Dendritic cell treated with granulocyte-macrophage colony-stimulating factor and Interleukin-4, amounts not matched to agents 40 ng/mL and 50 ng/mL, for 4 days (primary cell): ENCODE measurements around the gene FOXN3.
"Not testable (repeated sequence)": the region's sequence is repeated elsewhere in the genome, so short reads cannot be mapped to it uniquely, and the experiment has no call there.

ENCODE experiments used
- H3K27ac Mint-ChIP-seq: one replicate; pipeline ENCODE4 v1.8.0; 2022; ENCODE audit warnings: mild to moderate bottlenecking, mixed read lengths
- H3K27me3 Mint-ChIP-seq: one replicate; pipeline ENCODE4 v1.8.0; 2022; ENCODE audit warnings: mild to moderate bottlenecking, mixed read lengths
- H3K36me3 Mint-ChIP-seq: one replicate; pipeline ENCODE4 v1.8.0; 2022; ENCODE audit warnings: low read depth, mixed read lengths
- H3K4me1 Mint-ChIP-seq: one replicate; pipeline ENCODE4 v1.8.0; 2022; ENCODE audit warnings: low read depth, mixed read lengths
- H3K4me3 Mint-ChIP-seq: one replicate; pipeline ENCODE4 v1.8.0; 2022; ENCODE audit warnings: mild to moderate bottlenecking, moderate library complexity, mixed read lengths
- H3K9me3 Mint-ChIP-seq: one replicate; pipeline ENCODE4 v1.8.0; 2022; ENCODE audit warnings: mixed read lengths
- intact Hi-C: fragments of 100-400 bp; cut with micrococcal nuclease; formaldehyde crosslinking; loops from one replicate; pipeline ENCODE4 v1.15.0; 2022

Gene FOXN3

DNA sequence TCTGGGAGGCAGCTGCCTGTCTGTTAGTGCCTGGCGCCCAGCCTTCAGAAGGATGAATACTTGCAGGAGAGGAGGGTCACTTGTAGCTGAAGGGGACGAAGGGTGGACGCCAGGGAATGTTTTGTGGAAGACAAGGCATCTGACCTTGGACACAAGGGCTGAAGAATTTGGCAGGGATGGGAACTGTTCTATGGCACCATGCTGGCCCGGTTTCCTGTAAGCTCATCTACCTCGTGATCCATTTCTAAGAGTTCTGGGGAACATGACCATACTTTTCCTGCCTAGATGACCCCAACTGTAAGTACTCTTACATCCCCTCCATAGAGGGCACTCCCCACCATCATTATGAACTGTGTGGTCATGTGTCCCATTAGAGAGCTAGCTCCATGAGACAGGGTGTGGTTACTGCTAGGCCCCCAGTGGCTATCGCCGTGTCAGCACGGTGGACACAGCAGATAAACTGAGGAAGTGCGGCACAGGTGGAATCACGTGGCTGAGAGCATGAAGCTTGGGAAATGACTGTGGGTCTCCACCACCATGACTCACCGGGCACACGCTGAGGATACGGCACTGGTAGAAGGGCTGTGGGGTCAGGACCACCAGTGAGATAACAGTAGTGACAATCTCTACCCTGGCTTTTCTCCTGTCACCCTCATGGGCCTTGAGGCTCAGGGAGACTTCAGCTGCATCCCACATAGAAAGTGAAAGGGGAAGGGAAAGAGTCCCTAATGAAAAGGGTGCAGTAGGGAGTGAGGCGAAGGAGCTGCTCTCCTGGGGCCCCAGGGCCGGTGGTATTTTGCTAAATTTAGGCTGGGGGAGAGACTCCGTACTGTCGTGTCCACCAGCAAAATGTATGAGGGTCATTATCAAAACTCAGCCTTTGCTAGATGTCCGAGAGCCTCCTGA, 252.6 kb downstream of the FOXN3 start:
- peaks cover 8% of the 10 kb centered on the region for H3K9me3 Mint-ChIP-seq
- peaks cover 57% of the 10 kb centered on the region for H3K4me1 Mint-ChIP-seq
- peak overlapping the region; percentile 84 for H3K27ac Mint-ChIP-seq
- peaks cover 74% of the 10 kb centered on the region for H3K36me3 Mint-ChIP-seq
- intact Hi-C loops: no loop called here
- H3K4me3 Mint-ChIP-seq: peak overlapping the region; percentile 63
- H3K27me3 Mint-ChIP-seq: no peaks in the 10 kb centered on the region

DNA sequence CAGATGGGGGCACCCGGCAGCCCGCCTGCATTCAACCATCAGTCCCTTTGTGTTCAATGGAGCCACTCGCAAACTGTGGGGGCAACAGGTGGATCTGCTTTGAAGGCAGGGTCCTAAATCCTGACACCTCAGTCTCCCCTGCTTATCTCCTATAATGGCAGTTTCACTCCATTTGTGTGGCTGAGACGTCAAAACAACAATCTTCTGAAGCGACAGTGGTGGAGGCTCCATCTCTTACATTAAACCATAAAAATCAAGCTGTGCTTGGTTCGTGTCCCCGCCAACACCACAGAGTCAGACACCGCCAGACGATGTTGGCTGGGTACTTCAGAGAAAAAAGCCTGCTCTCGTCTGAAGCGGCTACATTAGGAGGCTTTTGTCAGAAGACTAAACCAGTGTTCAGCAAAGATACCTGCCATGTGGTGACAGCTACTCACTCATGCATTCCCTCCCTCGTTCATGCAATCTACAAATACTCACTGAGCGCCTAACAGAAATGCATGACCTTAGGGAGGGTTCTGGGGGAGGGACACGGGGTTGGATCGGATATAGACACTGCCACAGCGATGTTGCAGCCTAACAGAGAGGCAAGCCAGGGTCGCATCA, 253.9 kb downstream of the FOXN3 start:
- H3K4me1 Mint-ChIP-seq: peaks cover 47% of the 10 kb centered on the region
- no peak overlapping the region for H3K27ac Mint-ChIP-seq
- H3K4me3 Mint-ChIP-seq: no peak overlapping the region
- peaks cover 74% of the 10 kb centered on the region for H3K36me3 Mint-ChIP-seq
- intact Hi-C loops: no loop called here
- H3K27me3 Mint-ChIP-seq: no peaks in the 10 kb centered on the region
- H3K9me3 Mint-ChIP-seq: no peaks in the 10 kb centered on the region

GRCh38 chr14:89162586-89162985, 254.4 kb downstream of the FOXN3 start:
- peaks cover 42% of the 10 kb centered on the region for H3K4me1 Mint-ChIP-seq
- H3K27ac Mint-ChIP-seq: no peak overlapping the region
- intact Hi-C loops: no loop called here
- no peaks in the 10 kb centered on the region for H3K27me3 Mint-ChIP-seq
- H3K36me3 Mint-ChIP-seq: peaks cover 74% of the 10 kb centered on the region
- H3K9me3 Mint-ChIP-seq: no peaks in the 10 kb centered on the region
- no peak overlapping the region for H3K4me3 Mint-ChIP-seq

DNA sequence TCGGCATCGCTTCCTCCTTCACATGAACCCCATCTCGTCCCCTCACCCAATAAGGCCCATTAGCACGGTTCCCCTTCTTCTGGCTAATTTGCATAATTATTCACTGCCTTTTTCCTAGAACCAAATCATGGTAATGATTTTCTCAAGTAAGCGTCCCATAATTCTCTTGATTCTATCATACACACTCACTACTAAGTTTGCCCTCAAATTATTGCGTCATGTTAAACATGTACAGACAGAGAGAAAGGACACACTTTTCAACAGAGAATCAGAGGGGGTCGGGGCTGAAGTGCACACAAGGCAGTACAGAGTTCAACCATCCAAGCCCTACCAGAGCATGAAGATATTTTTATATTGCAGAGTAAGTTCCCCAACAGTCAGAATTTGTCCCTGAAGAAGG, 256.6 kb downstream of the FOXN3 start:
- Mint-ChIP-seq H3K27me3 (no peaks in the 10 kb centered on the region), H3K4me1 (peaks cover 34% of the 10 kb centered on the region), H3K36me3 (peaks cover 80% of the 10 kb centered on the region), H3K27ac (no peak overlapping the region), H3K9me3 (no peaks in the 10 kb centered on the region), H3K4me3 (no peak overlapping the region)
- intact Hi-C loops: no loop called here

GRCh38 chr14:89158701-89159100, 258.3 kb downstream of the FOXN3 start:
- Mint-ChIP-seq H3K27ac (no peak overlapping the region), H3K4me1 (peaks cover 18% of the 10 kb centered on the region), H3K9me3 (no peaks in the 10 kb centered on the region), H3K4me3 (no peak overlapping the region), H3K36me3 (peaks cover 82% of the 10 kb centered on the region), H3K27me3 (no peaks in the 10 kb centered on the region)
- intact Hi-C loops: no loop called here

- Mint-ChIP-seq H3K4me1 (peaks cover 18% of the 10 kb centered on the region), H3K36me3 (peaks cover 78% of the 10 kb centered on the region)
- H3K4me3 Mint-ChIP-seq, intact Hi-C loops, H3K9me3 Mint-ChIP-seq, H3K27me3 Mint-ChIP-seq, H3K27ac Mint-ChIP-seq: not testable (repeated sequence)
Measured at GRCh38 chr14:89158104-89158503, 258.9 kb downstream of the FOXN3 start.

- H3K9me3 Mint-ChIP-seq: peaks cover 21% of the 10 kb centered on the region
- peaks cover 1% of the 10 kb centered on the region for H3K27me3 Mint-ChIP-seq
- peaks cover 8% of the 10 kb centered on the region for H3K4me1 Mint-ChIP-seq
- H3K36me3 Mint-ChIP-seq: peaks cover 59% of the 10 kb centered on the region
- no peak overlapping the region for H3K27ac Mint-ChIP-seq
- intact Hi-C loops: no loop called here
- H3K4me3 Mint-ChIP-seq: no peak overlapping the region
Measured at GRCh38 chr14:89155491-89155890, 261.5 kb downstream of the FOXN3 start.

DNA sequence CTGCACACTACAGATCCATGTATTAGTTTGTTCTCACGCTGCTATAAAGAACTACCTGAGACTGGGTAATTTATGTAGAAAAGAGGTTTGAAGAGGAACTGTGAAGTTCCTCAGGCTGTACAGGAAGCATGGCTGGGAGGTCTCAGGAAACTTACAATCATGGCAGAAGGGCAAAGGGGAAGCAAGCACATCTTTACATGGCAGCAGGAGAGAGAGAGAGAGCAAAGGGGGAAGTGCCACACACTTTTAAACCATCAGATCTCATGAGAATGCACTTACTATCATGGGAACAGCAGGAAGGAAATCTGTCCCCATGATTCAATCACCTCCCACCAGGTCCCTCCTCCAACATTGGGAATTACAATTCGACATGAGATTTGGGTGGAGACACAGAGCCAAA, 265.3 kb downstream of the FOXN3 start:
- H3K27ac Mint-ChIP-seq, H3K4me1 Mint-ChIP-seq, intact Hi-C loops, H3K27me3 Mint-ChIP-seq, H3K4me3 Mint-ChIP-seq: not testable (repeated sequence)
- Mint-ChIP-seq H3K36me3 (peaks cover 31% of the 10 kb centered on the region), H3K9me3 (peaks cover 21% of the 10 kb centered on the region)

- peaks cover 3% of the 10 kb centered on the region for H3K27me3 Mint-ChIP-seq
- no peak overlapping the region for H3K4me3 Mint-ChIP-seq
- no peaks in the 10 kb centered on the region for H3K4me1 Mint-ChIP-seq
- intact Hi-C loops: no loop called here
- H3K27ac Mint-ChIP-seq: no peak overlapping the region
- H3K36me3 Mint-ChIP-seq: no peaks in the 10 kb centered on the region
- H3K9me3 Mint-ChIP-seq: peaks cover under 1% of the 10 kb centered on the region
Measured at GRCh38 chr14:89146274-89146673, 270.8 kb downstream of the FOXN3 start.

- Mint-ChIP-seq H3K27ac (no peak overlapping the region), H3K27me3 (peaks cover 4% of the 10 kb centered on the region), H3K9me3 (no peaks in the 10 kb centered on the region), H3K4me1 (no peaks in the 10 kb centered on the region), H3K4me3 (no peak overlapping the region), H3K36me3 (no peaks in the 10 kb centered on the region)
- intact Hi-C loops: no loop called here
Measured at GRCh38 chr14:89144642-89145041, 272.4 kb downstream of the FOXN3 start.

DNA sequence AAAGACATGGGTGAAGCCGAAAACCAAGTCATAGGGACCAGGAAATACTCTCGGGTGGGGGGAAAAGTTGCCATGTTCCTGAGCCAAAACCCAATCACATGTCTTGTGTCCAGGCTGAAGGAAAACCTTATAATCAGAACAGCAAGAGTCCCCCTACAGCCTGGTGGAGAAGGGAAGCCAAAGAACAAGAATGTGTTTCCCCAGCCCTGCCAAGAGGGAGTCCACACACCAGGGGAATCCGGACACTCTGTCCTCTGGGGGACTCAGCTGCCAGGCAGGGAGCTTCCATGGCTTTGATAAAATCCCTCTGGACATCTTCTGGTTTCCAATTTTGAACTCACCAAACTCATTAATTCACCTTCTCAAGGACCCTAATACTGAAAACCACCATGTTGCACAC, 273.0 kb downstream of the FOXN3 start:
- Mint-ChIP-seq H3K4me1 (no peaks in the 10 kb centered on the region), H3K27me3 (peaks cover 5% of the 10 kb centered on the region), H3K27ac (no peak overlapping the region), H3K36me3 (no peaks in the 10 kb centered on the region), H3K9me3 (no peaks in the 10 kb centered on the region), H3K4me3 (no peak overlapping the region)
- intact Hi-C loops: no loop called here

DNA sequence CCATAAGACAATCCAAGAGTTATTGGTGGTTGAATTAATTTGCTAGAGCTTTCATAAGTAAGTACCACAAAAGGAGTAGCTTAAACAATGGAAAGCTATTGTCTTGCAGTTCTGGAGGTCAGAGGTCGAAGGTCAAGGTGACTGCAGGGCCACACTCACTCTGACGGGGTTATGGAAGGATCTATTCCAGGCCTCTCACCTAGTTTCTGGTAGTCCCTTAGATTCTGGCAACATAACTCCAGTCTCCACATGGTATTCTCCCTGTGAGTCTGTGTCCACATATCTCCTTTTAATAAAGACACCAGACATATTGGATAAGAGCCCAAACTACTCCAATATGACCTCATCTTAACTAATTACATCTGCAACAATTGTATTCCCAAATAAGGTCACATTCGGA, 273.4 kb downstream of the FOXN3 start:
- intact Hi-C loops: no loop called here

GRCh38 chr14:89142366-89142765, 274.7 kb downstream of the FOXN3 start:
- no peak overlapping the region for H3K4me3 Mint-ChIP-seq
- no peaks in the 10 kb centered on the region for H3K36me3 Mint-ChIP-seq
- intact Hi-C loops: no loop called here
- no peak overlapping the region for H3K27ac Mint-ChIP-seq
- peaks cover 5% of the 10 kb centered on the region for H3K27me3 Mint-ChIP-seq
- H3K9me3 Mint-ChIP-seq: no peaks in the 10 kb centered on the region
- H3K4me1 Mint-ChIP-seq: peaks cover 8% of the 10 kb centered on the region

More for the DNA sequence above, 273.4 kb downstream of the FOXN3 start:
- Mint-ChIP-seq H3K4me1 (no peaks in the 10 kb centered on the region), H3K27me3 (peaks cover 5% of the 10 kb centered on the region), H3K9me3 (no peaks in the 10 kb centered on the region), H3K4me3 (no peak overlapping the region), H3K27ac (no peak overlapping the region), H3K36me3 (no peaks in the 10 kb centered on the region)

DNA sequence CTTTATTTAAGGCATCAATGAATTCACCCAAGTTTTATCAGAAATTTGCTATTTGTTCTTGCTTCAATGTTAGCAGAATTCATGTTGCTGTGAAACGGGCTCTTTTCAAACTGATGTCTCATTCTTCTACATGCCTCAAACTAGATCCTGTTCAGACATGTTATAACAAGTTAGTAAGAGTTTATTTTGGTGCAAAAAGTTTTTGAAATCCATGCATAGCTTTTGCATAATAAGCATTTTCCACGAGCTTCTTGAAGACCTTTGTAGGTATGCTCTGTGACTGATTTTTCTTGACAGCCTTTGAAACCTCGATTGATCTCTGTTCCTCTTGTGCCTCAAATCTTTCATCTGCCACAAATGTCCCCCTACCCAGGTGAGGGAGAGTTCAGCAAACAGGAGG, 275.2 kb downstream of the FOXN3 start:
- Mint-ChIP-seq H3K27me3 (peaks cover 5% of the 10 kb centered on the region), H3K9me3 (peaks cover under 1% of the 10 kb centered on the region), H3K27ac (no peak overlapping the region), H3K36me3 (no peaks in the 10 kb centered on the region), H3K4me3 (no peak overlapping the region), H3K4me1 (peaks cover 12% of the 10 kb centered on the region)
- intact Hi-C loops: no loop called here
